ENCODE data around the gene RARA. TPM values are rescaled to one million over a fixed set of nuclear protein-coding genes. Genes with fewer than 3 reads are reported as not detected.

RARA gene
- total and polyA plus RNA-seq, 8 donors = 11.2 to 40.8 (median 19.4) TPM

DNA sequence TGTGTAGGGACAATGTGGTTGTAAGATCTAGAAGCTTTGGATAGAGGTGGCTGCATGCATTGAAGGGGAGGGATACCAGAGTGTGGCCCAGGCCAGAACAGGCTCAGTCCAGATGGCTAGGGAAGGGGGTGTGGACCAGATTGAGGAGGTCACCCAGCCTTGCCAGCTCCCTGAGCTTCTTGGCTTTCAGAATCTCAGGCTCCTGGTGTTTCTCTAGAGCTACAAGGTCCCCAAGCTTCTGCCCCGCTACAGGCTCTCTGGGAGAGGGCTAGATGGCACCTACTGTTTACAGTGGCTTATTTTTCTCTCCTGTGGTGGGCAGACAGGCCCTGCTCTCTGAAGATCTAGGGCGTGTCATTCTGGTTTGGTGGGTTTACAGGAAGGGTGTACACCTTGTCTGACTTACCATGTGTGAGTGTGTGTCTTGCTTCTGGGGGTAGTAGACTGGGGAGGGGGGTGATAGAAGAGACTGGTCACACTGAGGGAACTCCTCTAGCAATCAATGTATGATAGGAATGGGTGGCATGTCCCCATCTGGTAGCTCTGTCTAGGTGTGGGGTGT, 1.1 kb downstream of the RARA start:
- intact Hi-C loops (cut with DNase I; ENCODE audit: low total_unique reads) = no loop called here
- peak in 1 of 2 donors; percentile 64 for DNase-seq
- H3K27me3 ChIP-seq = no peaks in the 10 kb centered on the region
- peak overlapping the region in 4 of 5 donors; percentile 69 to 98 (median 84) for H3K27ac ChIP-seq
- peak overlapping the region in 2 of 4 donors; percentile 42 to 49 for H3K4me3 ChIP-seq
- H3K4me1 ChIP-seq = peaks cover 81 to 93% (median 88%) of the 10 kb centered on the region in 4 donors
- no peaks in the 10 kb centered on the region for H3K36me3 ChIP-seq
- WGBS, 5 donors = 39 to 69% (median 55%) methylated on average over 2 of the region's 2 CpGs
- no peak for TF ChIP-seq POLR2A (IDR thresholded peaks at IDR 0.05)
- TF ChIP-seq EP300 (IDR thresholded peaks at IDR 0.05) = no peak
- no peak for TF ChIP-seq CTCF (IDR thresholded peaks at IDR 0.05)
- TF ChIP-seq POLR2AphosphoS5 (IDR thresholded peaks at IDR 0.05) = no peak
- H3K9me3 ChIP-seq = no peaks in the 10 kb centered on the region

DNA sequence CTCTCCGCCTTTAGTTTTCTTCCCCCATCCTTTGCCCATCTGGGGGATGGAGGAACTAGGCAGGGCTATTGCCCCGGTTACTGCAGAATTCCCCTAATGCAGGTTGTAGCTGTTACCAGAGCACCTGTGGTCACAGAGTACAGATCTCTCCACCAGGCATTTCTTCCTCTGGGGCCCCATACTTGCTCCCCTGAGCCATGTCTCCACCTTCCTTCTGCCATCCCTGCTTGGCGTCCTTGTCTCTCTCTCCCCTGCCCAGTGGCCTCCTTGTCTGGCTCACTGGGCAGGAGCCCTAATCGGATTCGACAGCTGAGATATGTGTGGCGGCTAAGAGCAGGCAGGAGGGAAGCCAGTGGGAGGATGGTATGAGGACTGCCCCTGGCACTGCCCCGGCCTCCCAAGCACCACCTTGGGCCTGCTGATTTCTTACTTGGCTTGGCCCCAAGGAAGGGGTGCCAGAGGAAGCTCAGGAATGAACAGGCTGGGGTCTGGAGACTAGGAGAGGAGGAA, 2.0 kb downstream of the RARA start:
- intact Hi-C loops (cut with DNase I; ENCODE audit: low total_unique reads) = no loop called here
- TF ChIP-seq POLR2A (IDR thresholded peaks at IDR 0.05) (no peak), EP300 (IDR thresholded peaks at IDR 0.05) (no peak), CTCF (IDR thresholded peaks at IDR 0.05) (no peak), POLR2AphosphoS5 (IDR thresholded peaks at IDR 0.05) (no peak)
- 35 to 42% (median 38%) methylated on average over 7 of the region's 7 CpGs for WGBS, 5 donors
- Histone ChIP-seq H3K4me1 (peaks cover 88 to 100% (median 94%) of the 10 kb centered on the region in 4 donors), H3K27me3 (no peaks in the 10 kb centered on the region), H3K4me3 (no peak overlapping the region), H3K27ac (peak overlapping the region in 4 of 5 donors; percentile 53 to 98 (median 81)), H3K36me3 (no peaks in the 10 kb centered on the region), H3K9me3 (no peaks in the 10 kb centered on the region)
- DNase-seq = peak in 1 of 2 donors; percentile 54

GRCh38 chr17:40311575-40311974, 2.6 kb downstream of the RARA start:
- H3K27me3 ChIP-seq = no peaks in the 10 kb centered on the region
- no peaks in the 10 kb centered on the region for H3K9me3 ChIP-seq
- no peaks in the 10 kb centered on the region for H3K36me3 ChIP-seq
- peak overlapping the region; percentile 17 to 98 (median 66) for H3K27ac ChIP-seq
- intact Hi-C loops (cut with DNase I; ENCODE audit: low total_unique reads) = no loop called here
- H3K4me1 ChIP-seq = peaks cover 91 to 100% (median 97%) of the 10 kb centered on the region in 4 donors
- TF ChIP-seq CTCF (IDR thresholded peaks at IDR 0.05) (no peak), POLR2A (IDR thresholded peaks at IDR 0.05) (no peak), EP300 (IDR thresholded peaks at IDR 0.05) (no peak), POLR2AphosphoS5 (IDR thresholded peaks at IDR 0.05) (peak in 1 of 3 donors; percentile 41)
- WGBS, 5 donors = 17 to 41% (median 24%) methylated on average over 2 of the region's 2 CpGs
- H3K4me3 ChIP-seq = no peak overlapping the region
- peak; percentile 55 to 61 for DNase-seq

DNA sequence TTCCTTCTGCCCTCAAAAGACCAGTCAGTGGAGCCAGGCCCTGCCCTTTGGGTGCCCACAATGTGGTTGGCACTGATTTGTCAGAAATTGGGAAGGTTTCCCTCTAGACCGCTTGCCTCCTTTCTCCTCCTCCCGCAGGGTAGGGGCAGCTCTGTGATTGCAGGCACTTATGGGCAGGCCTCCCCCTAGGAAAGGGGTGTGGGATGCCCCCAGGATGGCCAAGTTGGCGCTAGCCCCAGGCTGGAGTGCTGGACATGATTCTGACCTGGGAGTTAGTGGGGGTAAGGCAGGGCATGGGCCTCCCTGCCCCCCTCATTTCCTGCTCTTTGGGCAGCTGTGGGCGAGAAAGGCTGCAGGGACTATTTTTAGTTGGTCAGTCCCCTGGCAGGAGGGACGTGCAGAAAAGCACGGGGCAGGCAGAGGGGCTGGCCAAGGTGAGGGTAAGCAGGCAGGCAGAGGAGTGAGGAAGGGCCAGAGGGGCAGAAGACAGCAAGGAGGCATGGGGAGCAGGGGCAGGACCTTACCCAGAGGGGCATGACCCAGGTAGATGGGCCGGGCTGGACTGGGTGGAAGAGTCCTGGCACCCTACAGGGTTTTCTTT, 3.3 kb downstream of the RARA start:
- H3K27me3 ChIP-seq = no peaks in the 10 kb centered on the region
- no peaks in the 10 kb centered on the region for H3K36me3 ChIP-seq
- TF ChIP-seq POLR2A (IDR thresholded peaks at IDR 0.05) (no peak), POLR2AphosphoS5 (IDR thresholded peaks at IDR 0.05) (no peak), EP300 (IDR thresholded peaks at IDR 0.05) (no peak), CTCF (IDR thresholded peaks at IDR 0.05) (no peak)
- no peak for DNase-seq
- H3K9me3 ChIP-seq = no peaks in the 10 kb centered on the region
- intact Hi-C loops (cut with DNase I; ENCODE audit: low total_unique reads) = no loop called here
- 23 to 49% (median 30%) methylated on average over 7 of the region's 7 CpGs for WGBS, 5 donors
- H3K4me3 ChIP-seq = no peak overlapping the region
- peaks cover 91 to 100% (median 97%) of the 10 kb centered on the region in 4 donors for H3K4me1 ChIP-seq
- peak overlapping the region; percentile 17 to 98 (median 66) for H3K27ac ChIP-seq

Data from stomach (tissue), 9 donors.